MCF 10A (cell line): Measurements from ENCODE around the gene MYL5. TPM values are rescaled to one million over a fixed set of nuclear protein-coding genes. Genes with fewer than 3 reads are reported as not detected.

Experiments used
- BruUV-seq: library from RNA; stranded (reverse); fragments of 400-500 nt; replicated peaks from 2 replicates; lab custom pipeline; 2021; lab: Mats Ljungman, UMichigan
- CTCF ChIA-PET: fragments of 300-600 bp; sonication (Branson Sonifier 250); formaldehyde crosslinking; extraction: SDS; loops from one replicate; lab custom pipeline; 2021; ENCODE audit warnings: antibody characterized with exemption, inconsistent platforms; lab: Yijun Ruan, JAX
- POLR2A ChIA-PET: fragments of 300-600, 350-650 bp; sonication (Branson Sonifier 250); formaldehyde crosslinking; extraction: SDS; loops from one replicate; lab custom pipeline; 2020; ENCODE audit warnings: antibody characterized with exemption, inconsistent platforms; lab: Yijun Ruan, JAX
- DNase-seq: peaks from one replicate; pipeline ENCODE4 v3.0.0-alpha.2; 2018; ENCODE audit not compliant: unreplicated experiment
- H3K27ac Mint-ChIP-seq: one replicate; pipeline ENCODE4 v1.8.0; 2022; ENCODE audit warnings: mild to moderate bottlenecking, low read depth, mixed read lengths; ENCODE audit not compliant: unreplicated experiment
- H3K27me3 Mint-ChIP-seq: one replicate; pipeline ENCODE4 v1.8.0; 2022; ENCODE audit warnings: mixed read lengths; ENCODE audit not compliant: insufficient read depth, unreplicated experiment
- H3K36me3 Mint-ChIP-seq: one replicate; pipeline ENCODE4 v1.8.0; 2022; ENCODE audit warnings: mild to moderate bottlenecking, moderate library complexity, mixed read lengths; ENCODE audit not compliant: insufficient read depth, unreplicated experiment
- H3K4me1 Mint-ChIP-seq: one replicate; pipeline ENCODE4 v1.8.0; 2022; ENCODE audit warnings: mixed read lengths; ENCODE audit not compliant: insufficient read depth, unreplicated experiment
- H3K4me3 Mint-ChIP-seq: one replicate; pipeline ENCODE4 v1.8.0; 2022; ENCODE audit warnings: mild to moderate bottlenecking, moderate library complexity, mixed read lengths; ENCODE audit not compliant: unreplicated experiment
- H3K9me3 Mint-ChIP-seq: one replicate; pipeline ENCODE4 v1.8.0; 2022; ENCODE audit warnings: mixed read lengths; ENCODE audit not compliant: unreplicated experiment
- intact Hi-C: fragments of 100-400 bp; cut with micrococcal nuclease; formaldehyde crosslinking; loops from 2 replicates; pipeline ENCODE4 v1.14.1; 2022
- total RNA-seq: library from RNA; stranded (reverse); gene quantifications from 2 replicates; pipeline ENCODE4 v1.2.3, GENCODE V29; 2022
- TF ChIP-seq, protein P1 (sequence below): fragments of 200-600 bp; IDR thresholded peaks from one replicate; pipeline ENCODE4 v1.8.0; 2022; ENCODE audit warnings: antibody characterized with exemption, mild to moderate bottlenecking; ENCODE audit not compliant: unreplicated experiment

The MYL5 gene
- total RNA-seq, 1 experiment from 2014 or later: 32.9 TPM

DNA sequence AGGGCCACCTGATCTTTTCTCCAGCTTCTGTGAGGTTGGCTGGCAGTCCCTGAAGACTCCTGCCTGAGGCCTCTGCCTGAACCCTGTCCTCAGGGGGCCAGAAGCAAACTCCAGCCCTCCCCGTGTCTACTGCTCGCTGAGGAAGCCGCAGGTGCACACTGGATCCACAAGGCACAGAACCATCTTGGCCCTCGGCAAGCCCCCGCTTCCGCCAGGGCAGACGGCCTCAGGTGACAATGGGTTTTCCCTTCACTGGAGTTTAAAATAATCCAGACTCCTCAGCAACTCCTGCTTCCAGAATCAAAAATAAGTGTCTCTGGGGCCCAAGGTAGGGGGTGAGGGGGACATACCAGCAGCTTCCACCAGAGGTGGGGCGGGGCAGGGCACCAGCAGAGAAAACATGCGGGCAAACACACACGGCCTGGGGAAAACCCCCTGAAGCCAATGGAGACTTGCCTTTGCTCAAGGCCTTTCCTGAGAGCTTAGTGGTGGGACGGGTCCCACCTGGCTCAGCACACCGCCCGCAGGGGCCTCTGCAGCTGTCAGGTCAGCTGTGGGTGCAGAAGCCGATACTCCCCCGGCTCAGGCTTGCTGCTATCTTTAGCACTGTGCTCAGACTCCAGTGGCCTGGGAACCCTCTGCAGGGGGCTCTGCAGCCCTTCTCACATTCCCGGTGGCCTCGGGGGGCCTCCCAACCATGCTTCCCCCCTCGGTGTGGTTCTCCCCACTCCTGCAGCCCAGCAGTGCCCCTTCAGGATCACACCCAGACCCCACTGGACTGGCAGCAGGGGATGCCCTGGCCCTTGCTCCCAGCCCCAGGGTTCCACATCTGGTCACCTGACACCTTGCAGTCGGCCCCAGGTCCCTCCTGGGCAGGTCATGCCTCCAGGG lies 1.9 kb downstream of the MYL5 start:
- peak overlapping the region; percentile 83 for H3K4me3 Mint-ChIP-seq
- no peaks in the 10 kb centered on the region for H3K27me3 Mint-ChIP-seq
- H3K4me1 Mint-ChIP-seq: peaks cover 14% of the 10 kb centered on the region
- H3K27ac Mint-ChIP-seq: no peak overlapping the region
- TF ChIP-seq, protein P1, sequence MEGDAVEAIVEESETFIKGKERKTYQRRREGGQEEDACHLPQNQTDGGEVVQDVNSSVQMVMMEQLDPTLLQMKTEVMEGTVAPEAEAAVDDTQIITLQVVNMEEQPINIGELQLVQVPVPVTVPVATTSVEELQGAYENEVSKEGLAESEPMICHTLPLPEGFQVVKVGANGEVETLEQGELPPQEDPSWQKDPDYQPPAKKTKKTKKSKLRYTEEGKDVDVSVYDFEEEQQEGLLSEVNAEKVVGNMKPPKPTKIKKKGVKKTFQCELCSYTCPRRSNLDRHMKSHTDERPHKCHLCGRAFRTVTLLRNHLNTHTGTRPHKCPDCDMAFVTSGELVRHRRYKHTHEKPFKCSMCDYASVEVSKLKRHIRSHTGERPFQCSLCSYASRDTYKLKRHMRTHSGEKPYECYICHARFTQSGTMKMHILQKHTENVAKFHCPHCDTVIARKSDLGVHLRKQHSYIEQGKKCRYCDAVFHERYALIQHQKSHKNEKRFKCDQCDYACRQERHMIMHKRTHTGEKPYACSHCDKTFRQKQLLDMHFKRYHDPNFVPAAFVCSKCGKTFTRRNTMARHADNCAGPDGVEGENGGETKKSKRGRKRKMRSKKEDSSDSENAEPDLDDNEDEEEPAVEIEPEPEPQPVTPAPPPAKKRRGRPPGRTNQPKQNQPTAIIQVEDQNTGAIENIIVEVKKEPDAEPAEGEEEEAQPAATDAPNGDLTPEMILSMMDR: no peak
- ChIA-PET POLR2A (interaction anchor here (0.7 to 2.8 kb wide), 5 partner anchors 11 to 275 kb away, joined by 3 to 19 read pairs (median 4); no protein-coding TSS in a partner anchor), CTCF (interaction anchor here (1.1 to 2.9 kb wide), 5 partner anchors 8 to 73 kb away, joined by 3 to 14 read pairs (median 3); no protein-coding TSS in a partner anchor)
- intact Hi-C loops: loop anchor here (10.0 kb wide), 1 partner anchor 201 kb away; no protein-coding TSS in a partner anchor
- peaks cover 40% of the 10 kb centered on the region for H3K36me3 Mint-ChIP-seq
- DNase-seq: no peak
- BruUV-seq: no TSS peak
- H3K9me3 Mint-ChIP-seq: no peaks in the 10 kb centered on the region

DNA sequence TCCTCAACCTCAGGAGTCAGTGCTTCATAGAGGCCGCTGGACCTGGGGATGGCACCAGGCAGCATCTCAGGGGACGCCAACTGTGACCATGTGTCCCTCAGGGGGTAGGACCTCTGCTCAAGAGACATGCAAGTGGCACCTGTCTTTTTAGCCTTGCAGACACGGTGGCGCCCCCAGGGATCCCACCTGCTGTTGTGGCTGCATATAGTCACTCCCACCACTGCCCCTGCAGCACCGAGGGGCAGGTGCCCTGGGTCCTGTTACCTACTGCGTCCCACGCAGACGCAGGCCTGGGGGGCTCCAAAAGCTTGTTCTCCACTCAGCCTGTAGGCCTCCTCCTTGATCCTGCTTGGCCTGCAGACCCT lies 2.5 kb downstream of the MYL5 start:
- Mint-ChIP-seq H3K9me3 (no peaks in the 10 kb centered on the region), H3K27me3 (no peaks in the 10 kb centered on the region), H3K36me3 (peaks cover 34% of the 10 kb centered on the region), H3K4me1 (peaks cover 14% of the 10 kb centered on the region), H3K27ac (no peak overlapping the region), H3K4me3 (no peak overlapping the region)
- no peak for DNase-seq
- TF ChIP-seq, protein P1: no peak
- no TSS peak for BruUV-seq
- ChIA-PET CTCF (no interaction called here), POLR2A (interaction anchor here (1.5 kb wide), 1 partner anchor 105 kb away, joined by 5 read pairs; no protein-coding TSS in a partner anchor)
- intact Hi-C loops: loop anchor here (10.0 kb wide), 1 partner anchor 202 kb away; no protein-coding TSS in a partner anchor

DNA sequence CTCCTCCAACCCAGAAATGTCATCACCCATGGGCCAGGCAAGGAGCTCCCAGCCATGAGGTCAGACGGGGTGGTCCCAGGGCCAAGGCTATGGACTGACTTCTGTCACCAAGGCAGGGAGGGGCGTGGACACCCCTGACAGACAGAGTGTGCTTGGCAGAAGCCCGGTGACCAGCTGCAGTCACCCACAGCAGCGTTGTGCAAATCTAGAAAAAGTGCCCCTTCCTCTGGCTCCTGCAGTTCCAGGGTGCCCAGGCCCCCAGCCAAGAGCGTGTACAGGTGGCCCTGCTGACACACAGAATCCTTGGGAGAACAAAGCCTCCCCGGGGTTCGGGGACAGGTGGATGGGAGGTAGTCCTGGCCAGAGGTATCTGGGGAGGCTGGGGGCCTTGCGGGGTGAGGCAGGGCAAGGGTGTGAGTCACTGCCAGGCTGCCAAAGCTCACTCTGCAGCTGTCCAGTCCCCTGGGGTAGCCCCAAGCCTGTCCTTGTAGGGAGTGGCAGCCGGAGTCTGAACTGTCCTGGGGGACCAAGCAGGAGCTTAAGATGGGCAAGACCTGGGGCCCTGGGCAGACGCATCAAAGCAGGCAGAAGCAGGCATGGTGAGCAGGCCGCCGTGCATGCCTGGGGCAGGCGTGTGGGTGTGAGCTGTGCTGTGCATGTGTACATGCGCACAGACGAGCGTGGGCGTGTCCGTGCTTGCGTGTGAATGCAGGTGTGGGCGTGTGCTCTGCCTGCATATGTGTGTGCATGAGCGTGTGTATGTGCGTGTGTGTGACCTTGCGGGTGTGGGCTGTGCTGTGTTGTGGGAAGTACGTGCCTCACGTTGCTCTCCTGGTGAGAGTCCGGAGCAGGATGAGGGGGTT lies 3.3 kb downstream of the MYL5 start:
- CTCF ChIA-PET: interaction anchor here (0.8 to 1.1 kb wide), 2 partner anchors 9 to 75 kb away, joined by 3 to 4 read pairs; no protein-coding TSS in a partner anchor
- TF ChIP-seq, protein P1: no peak
- intact Hi-C loops: loop anchor here (10.0 kb wide), 1 partner anchor 203 kb away; no protein-coding TSS in a partner anchor
- Mint-ChIP-seq H3K9me3 (no peaks in the 10 kb centered on the region), H3K27ac (peak overlapping the region; percentile 61), H3K36me3 (peaks cover 26% of the 10 kb centered on the region), H3K27me3 (no peaks in the 10 kb centered on the region), H3K4me1 (peaks cover 14% of the 10 kb centered on the region), H3K4me3 (peak overlapping the region; percentile 47)
- BruUV-seq: no TSS peak
- peak; percentile 63 for DNase-seq
- POLR2A ChIA-PET: interaction anchor here (0.6 to 1.5 kb wide), 9 partner anchors 9 to 340 kb away, joined by 3 to 18 read pairs (median 4); partner anchors contain the start of gene ZNF141
